ENCODE measurements around the gene KAT2B. TPM values are rescaled to one million over a fixed set of nuclear protein-coding genes. Genes with fewer than 3 reads are reported as not detected.

The KAT2B gene
- total and polyA plus RNA-seq, 7 experiments from 2014 or later: 1.7 to 127 (median 61.9) TPM

DNA sequence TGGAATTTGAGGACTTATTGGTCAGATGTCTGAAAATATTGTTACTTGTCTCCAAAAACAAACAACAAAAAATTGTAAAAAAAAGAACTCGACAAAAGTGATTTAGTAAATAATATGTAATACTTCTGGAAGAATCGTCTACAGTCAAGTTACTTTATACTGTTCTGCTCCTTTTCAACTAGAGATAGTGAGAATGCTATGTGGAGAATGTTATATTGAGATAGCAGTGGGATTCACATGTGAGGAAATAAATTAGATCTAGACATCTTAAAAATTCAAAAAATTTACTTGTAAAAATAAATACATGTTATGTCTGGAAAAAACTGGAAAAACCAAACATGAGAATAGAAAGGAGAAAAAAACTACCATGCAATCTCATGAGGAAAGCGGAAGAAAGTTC lies 80.8 kb downstream of the KAT2B start:
- DNase-seq (no peak), ATAC-seq (no peak)
- peaks cover 31 to 84% (median 65%) of the 10 kb centered on the region in 5 donors for H3K36me3 Mint-ChIP-seq
- Histone ChIP-seq H3K27ac (ENCODE audit: low read depth, low read length) (no peak overlapping the region), H3K27me3 (ENCODE audit: control insufficient read depth in 2 of 2, insufficient read depth in 2 of 2, low read length in 2 of 2) (no peaks in the 10 kb centered on the region), H3K36me3 (ENCODE audit: control insufficient read depth in 2 of 3, insufficient read depth in 3 of 3, low read length in 3 of 3) (peaks cover 9 to 68% (median 19%) of the 10 kb centered on the region in 3 experiments), H3K9me3 (ENCODE audit: control insufficient read depth in 2 of 3, low read length in 3 of 3) (no peaks in the 10 kb centered on the region), H3K4me1 (ENCODE audit: control insufficient read depth in 2 of 2, insufficient read depth in 2 of 2, low read length in 2 of 2) (no peaks in the 10 kb centered on the region), H3K4me3 (ENCODE audit: low read length) (no peak overlapping the region)
- peaks cover 0 to 4% (median 0%) of the 10 kb centered on the region in 11 donors for H3K9me3 Mint-ChIP-seq
- intact Hi-C loops (cut with micrococcal nuclease): no loop called here
- H3K27me3 Mint-ChIP-seq: no peaks in the 10 kb centered on the region
- POLR2A ChIA-PET: no interaction called here
- no peak overlapping the region for H3K4me3 Mint-ChIP-seq
- CTCF ChIA-PET: no interaction called here
- no peak overlapping the region for H3K27ac Mint-ChIP-seq
- H3K4me1 Mint-ChIP-seq: peaks cover 0 to 19% (median 0%) of the 10 kb centered on the region in 7 donors

DNA sequence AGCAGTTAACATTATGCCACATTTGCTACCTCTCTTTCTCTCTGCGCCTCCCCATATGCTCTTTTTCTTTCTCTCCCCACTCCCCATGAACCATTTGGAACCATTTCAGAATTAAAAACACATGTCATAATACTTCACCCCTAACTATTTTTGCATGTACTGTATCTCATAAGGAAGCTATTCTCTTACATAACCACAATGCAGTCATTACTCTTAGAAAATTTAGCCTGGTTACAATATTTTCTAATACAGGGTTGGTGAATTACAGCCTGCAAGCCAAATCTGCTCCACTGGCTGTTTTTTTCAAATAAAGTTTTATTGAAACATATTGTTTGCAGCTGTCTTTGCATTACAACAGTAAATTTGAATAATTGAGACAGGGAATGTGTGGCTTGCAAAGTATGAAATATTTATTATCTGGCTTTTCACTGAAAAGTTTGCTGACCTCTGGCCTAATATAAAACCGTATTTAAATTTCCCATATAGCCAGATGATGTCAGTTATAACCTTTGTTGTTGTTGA lies 82.9 kb downstream of the KAT2B start:
- Mint-ChIP-seq H3K36me3 (peaks cover 33 to 82% (median 60%) of the 10 kb centered on the region in 5 donors), H3K27me3 (no peaks in the 10 kb centered on the region), H3K9me3 (peaks cover 0 to 4% (median 0%) of the 10 kb centered on the region in 11 donors), H3K4me1 (peaks cover 0 to 16% (median 0%) of the 10 kb centered on the region in 7 donors), H3K27ac (peak overlapping the region in 2 of 9 donors; percentile 26 to 69), H3K4me3 (no peak overlapping the region)
- H3K27ac ChIP-seq (ENCODE audit: low read depth, low read length): no peak overlapping the region
- intact Hi-C loops (cut with micrococcal nuclease): no loop called here
- no peaks in the 10 kb centered on the region for H3K27me3 ChIP-seq (ENCODE audit: control insufficient read depth in 2 of 2, insufficient read depth in 2 of 2, low read length in 2 of 2)
- POLR2A ChIA-PET: no interaction called here
- no peak overlapping the region for H3K4me3 ChIP-seq (ENCODE audit: low read length)
- no peak for ATAC-seq
- H3K9me3 ChIP-seq (ENCODE audit: control insufficient read depth in 2 of 3, low read length in 3 of 3): no peaks in the 10 kb centered on the region
- H3K4me1 ChIP-seq (ENCODE audit: control insufficient read depth in 2 of 2, insufficient read depth in 2 of 2, low read length in 2 of 2): no peaks in the 10 kb centered on the region
- H3K36me3 ChIP-seq (ENCODE audit: control insufficient read depth in 2 of 3, insufficient read depth in 3 of 3, low read length in 3 of 3): peaks cover 6 to 65% (median 22%) of the 10 kb centered on the region in 3 experiments
- CTCF ChIA-PET: no interaction called here
- DNase-seq: no peak

DNA sequence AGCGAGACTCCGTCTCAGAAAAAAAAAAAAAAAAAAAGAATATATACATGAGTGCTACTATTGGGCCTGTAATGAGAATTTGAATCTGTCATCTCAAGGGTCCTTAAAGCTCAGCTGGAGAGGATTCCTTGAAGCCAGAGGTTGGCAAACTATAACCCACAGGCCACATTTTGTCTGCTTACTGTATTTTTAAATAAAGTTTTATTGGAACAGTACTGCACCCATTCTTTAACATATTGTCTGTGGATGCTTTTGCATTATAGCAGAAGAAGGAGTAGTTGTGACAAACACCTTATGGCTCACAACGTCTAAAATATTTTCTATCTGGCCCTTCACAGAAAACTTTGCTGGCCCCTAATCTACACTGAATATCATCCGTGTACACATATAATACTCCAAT lies 85.0 kb downstream of the KAT2B start:
- CTCF ChIA-PET: no interaction called here
- Histone ChIP-seq H3K27ac (ENCODE audit: low read depth, low read length) (no peak overlapping the region), H3K9me3 (ENCODE audit: control insufficient read depth in 2 of 3, low read length in 3 of 3) (no peaks in the 10 kb centered on the region), H3K4me3 (ENCODE audit: low read length) (no peak overlapping the region), H3K27me3 (ENCODE audit: control insufficient read depth in 2 of 2, insufficient read depth in 2 of 2, low read length in 2 of 2) (no peaks in the 10 kb centered on the region), H3K36me3 (ENCODE audit: control insufficient read depth in 2 of 3, insufficient read depth in 3 of 3, low read length in 3 of 3) (peaks cover 6 to 55% (median 23%) of the 10 kb centered on the region in 3 experiments), H3K4me1 (ENCODE audit: control insufficient read depth in 2 of 2, insufficient read depth in 2 of 2, low read length in 2 of 2) (no peaks in the 10 kb centered on the region)
- Mint-ChIP-seq H3K27me3 (no peaks in the 10 kb centered on the region), H3K27ac (peak overlapping the region in 3 of 9 donors; percentile 21 to 58 (median 32)), H3K4me3 (no peak overlapping the region), H3K4me1 (peaks cover 0 to 14% (median 0%) of the 10 kb centered on the region in 7 donors), H3K9me3 (peaks cover 0 to 4% (median 0%) of the 10 kb centered on the region in 11 donors), H3K36me3 (peaks cover 29 to 75% (median 58%) of the 10 kb centered on the region in 5 donors)
- no peak for DNase-seq
- no peak for ATAC-seq
- POLR2A ChIA-PET: no interaction called here
- intact Hi-C loops (cut with micrococcal nuclease): no loop called here

DNA sequence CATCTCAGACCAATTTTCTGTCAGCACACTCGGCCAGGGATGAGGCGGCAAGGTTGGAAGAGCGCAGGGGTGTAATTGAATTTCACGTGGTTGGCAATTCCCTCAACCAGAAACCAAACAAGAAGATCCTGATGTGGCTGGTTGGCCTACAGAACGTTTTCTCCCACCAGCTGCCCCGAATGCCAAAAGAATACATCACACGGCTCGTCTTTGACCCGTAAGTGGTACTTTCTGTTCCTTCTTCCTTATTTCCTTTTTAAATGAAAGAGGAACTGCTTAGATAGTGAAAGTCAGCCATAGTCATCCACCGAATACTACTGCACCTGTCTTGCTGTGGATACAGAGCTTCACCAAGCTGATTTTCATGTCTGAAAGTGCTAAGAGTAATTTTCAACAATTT lies 85.7 kb downstream of the KAT2B start:
- no peak for DNase-seq
- H3K36me3 ChIP-seq (ENCODE audit: control insufficient read depth in 2 of 3, insufficient read depth in 3 of 3, low read length in 3 of 3): peaks cover 6 to 52% (median 16%) of the 10 kb centered on the region in 3 experiments

DNA sequence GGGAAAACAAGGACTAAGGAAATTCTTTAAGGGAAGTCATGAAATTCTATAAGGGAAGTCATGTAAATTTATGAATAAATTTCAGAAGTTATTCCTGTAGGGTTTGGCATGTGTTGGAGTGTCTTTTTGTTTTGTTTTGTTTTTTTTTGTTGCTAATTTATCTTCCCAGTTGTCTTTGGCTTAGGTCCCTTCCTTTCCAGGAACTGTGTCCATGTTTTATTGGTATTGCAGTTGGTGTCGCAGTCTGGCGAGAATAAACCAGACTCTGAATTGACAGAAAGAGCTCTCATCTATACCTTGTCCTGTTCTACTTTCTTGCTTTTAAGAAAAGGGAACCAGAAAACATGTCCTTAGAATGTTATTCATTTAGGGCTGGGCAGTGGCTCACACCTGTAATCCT lies 88.1 kb downstream of the KAT2B start:
- intact Hi-C loops (cut with micrococcal nuclease): no loop called here
- no peaks in the 10 kb centered on the region for H3K27me3 Mint-ChIP-seq
- ATAC-seq (no peak), DNase-seq (no peak)
- peaks cover 24 to 56% (median 40%) of the 10 kb centered on the region in 5 donors for H3K36me3 Mint-ChIP-seq
- Histone ChIP-seq H3K27me3 (ENCODE audit: control insufficient read depth in 2 of 2, insufficient read depth in 2 of 2, low read length in 2 of 2) (no peaks in the 10 kb centered on the region), H3K4me3 (ENCODE audit: low read length) (no peak overlapping the region), H3K27ac (ENCODE audit: low read depth, low read length) (no peak overlapping the region), H3K4me1 (ENCODE audit: control insufficient read depth in 2 of 2, insufficient read depth in 2 of 2, low read length in 2 of 2) (no peaks in the 10 kb centered on the region), H3K36me3 (ENCODE audit: control insufficient read depth in 2 of 3, insufficient read depth in 3 of 3, low read length in 3 of 3) (peaks cover 6 to 34% (median 12%) of the 10 kb centered on the region in 3 experiments), H3K9me3 (ENCODE audit: control insufficient read depth in 2 of 3, low read length in 3 of 3) (no peaks in the 10 kb centered on the region)
- CTCF ChIA-PET: no interaction called here
- peaks cover 0 to 4% (median 0%) of the 10 kb centered on the region in 11 donors for H3K9me3 Mint-ChIP-seq
- POLR2A ChIA-PET: no interaction called here
- no peak overlapping the region for H3K4me3 Mint-ChIP-seq
- H3K4me1 Mint-ChIP-seq: peaks cover 0 to 16% (median 0%) of the 10 kb centered on the region in 7 donors
- H3K27ac Mint-ChIP-seq: peak overlapping the region in 1 of 9 donors; percentile 5

More for the DNA sequence above, 85.7 kb downstream of the KAT2B start:
- ChIA-PET CTCF (interaction anchor here (0.6 kb wide), 1 partner anchor 9 kb away, joined by 3 read pairs; no protein-coding TSS in a partner anchor), POLR2A (interaction anchor here (0.6 kb wide), 1 partner anchor 29 kb away, joined by 4 read pairs; no protein-coding TSS in a partner anchor)
- ATAC-seq: peak; percentile 84
- Mint-ChIP-seq H3K4me3 (no peak overlapping the region), H3K27ac (peak overlapping the region in 4 of 9 donors; percentile 21 to 60 (median 45)), H3K27me3 (no peaks in the 10 kb centered on the region), H3K4me1 (peaks cover 0 to 14% (median 0%) of the 10 kb centered on the region in 7 donors), H3K36me3 (peaks cover 29 to 74% (median 57%) of the 10 kb centered on the region in 5 donors), H3K9me3 (peaks cover 0 to 4% (median 0%) of the 10 kb centered on the region in 11 donors)
- Histone ChIP-seq H3K9me3 (ENCODE audit: control insufficient read depth in 2 of 3, low read length in 3 of 3) (no peaks in the 10 kb centered on the region), H3K4me1 (ENCODE audit: control insufficient read depth in 2 of 2, insufficient read depth in 2 of 2, low read length in 2 of 2) (no peaks in the 10 kb centered on the region), H3K27me3 (ENCODE audit: control insufficient read depth in 2 of 2, insufficient read depth in 2 of 2, low read length in 2 of 2) (no peaks in the 10 kb centered on the region), H3K4me3 (ENCODE audit: low read length) (no peak overlapping the region), H3K27ac (ENCODE audit: low read depth, low read length) (no peak overlapping the region)
- intact Hi-C loops (cut with micrococcal nuclease): no loop called here

DNA sequence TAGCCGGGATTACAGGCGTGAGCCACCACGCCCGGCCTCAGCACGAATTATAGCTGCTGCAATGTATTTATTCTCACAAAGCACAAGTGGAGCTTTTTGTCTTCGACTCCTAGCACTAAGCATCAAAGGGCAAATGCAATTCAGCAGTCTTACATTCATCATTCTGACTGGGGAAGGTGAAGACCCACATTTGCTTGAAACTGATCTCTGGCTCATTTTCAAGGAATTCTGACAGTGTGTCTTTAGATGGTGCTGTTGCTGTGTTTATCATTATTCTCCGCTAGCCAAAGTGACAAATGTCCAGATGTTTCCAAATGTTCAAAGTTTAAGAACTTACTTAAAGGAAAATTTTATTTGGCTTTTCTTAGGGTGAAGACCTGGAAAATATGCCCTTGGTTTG lies 89.9 kb downstream of the KAT2B start:
- no peaks in the 10 kb centered on the region for H3K27me3 ChIP-seq (ENCODE audit: control insufficient read depth in 2 of 2, insufficient read depth in 2 of 2, low read length in 2 of 2)
- Mint-ChIP-seq H3K9me3 (no peaks in the 10 kb centered on the region), H3K27ac (no peak overlapping the region), H3K4me1 (peaks cover 0 to 12% (median 0%) of the 10 kb centered on the region in 7 donors), H3K36me3 (peaks cover 24 to 48% (median 41%) of the 10 kb centered on the region in 5 donors), H3K27me3 (no peaks in the 10 kb centered on the region), H3K4me3 (no peak overlapping the region)
- ATAC-seq (no peak), DNase-seq (no peak)
- H3K36me3 ChIP-seq (ENCODE audit: control insufficient read depth in 2 of 3, insufficient read depth in 3 of 3, low read length in 3 of 3): peaks cover 6 to 20% (median 12%) of the 10 kb centered on the region in 3 experiments
- CTCF ChIA-PET: no interaction called here
- H3K27ac ChIP-seq (ENCODE audit: low read depth, low read length): no peak overlapping the region
- intact Hi-C loops (cut with micrococcal nuclease): no loop called here
- H3K4me1 ChIP-seq (ENCODE audit: control insufficient read depth in 2 of 2, insufficient read depth in 2 of 2, low read length in 2 of 2): no peaks in the 10 kb centered on the region
- POLR2A ChIA-PET: no interaction called here
- H3K9me3 ChIP-seq (ENCODE audit: control insufficient read depth in 2 of 3, low read length in 3 of 3): no peaks in the 10 kb centered on the region
- no peak overlapping the region for H3K4me3 ChIP-seq (ENCODE audit: low read length)

DNA sequence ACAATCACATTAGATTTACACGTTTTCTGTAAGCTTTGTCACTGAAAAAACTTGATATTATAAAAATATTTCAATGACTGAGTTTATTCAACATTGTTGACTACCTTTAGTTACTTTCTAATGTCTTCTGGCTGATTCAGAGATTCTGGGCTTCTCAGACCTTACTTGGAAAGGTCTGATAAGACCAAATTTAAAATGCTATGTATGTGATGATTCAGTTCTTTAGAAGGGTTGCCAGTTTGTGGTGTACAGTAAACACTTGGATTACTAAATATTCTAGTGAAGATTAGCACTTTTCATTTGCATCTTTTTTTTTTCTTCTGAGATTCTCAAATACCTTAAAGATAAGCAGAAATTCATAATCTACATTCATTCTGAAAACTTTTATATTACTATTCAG lies 96.0 kb downstream of the KAT2B start:
- H3K27me3 Mint-ChIP-seq: no peaks in the 10 kb centered on the region
- DNase-seq (no peak), ATAC-seq (no peak)
- H3K4me1 Mint-ChIP-seq: peaks cover 0 to 5% (median 0%) of the 10 kb centered on the region in 7 donors
- H3K9me3 ChIP-seq (ENCODE audit: control insufficient read depth in 2 of 3, low read length in 3 of 3): no peaks in the 10 kb centered on the region
- H3K36me3 Mint-ChIP-seq: peaks cover 5 to 40% (median 31%) of the 10 kb centered on the region in 5 donors
- H3K27ac Mint-ChIP-seq: peak overlapping the region in 1 of 9 donors; percentile 19
- H3K36me3 ChIP-seq (ENCODE audit: control insufficient read depth in 2 of 3, insufficient read depth in 3 of 3, low read length in 3 of 3): peaks cover 0 to 24% (median 7%) of the 10 kb centered on the region in 3 experiments
- H3K27me3 ChIP-seq (ENCODE audit: control insufficient read depth in 2 of 2, insufficient read depth in 2 of 2, low read length in 2 of 2): no peaks in the 10 kb centered on the region
- CTCF ChIA-PET: no interaction called here
- intact Hi-C loops (cut with micrococcal nuclease): no loop called here
- POLR2A ChIA-PET: no interaction called here
- H3K4me3 Mint-ChIP-seq: no peak overlapping the region
- H3K4me1 ChIP-seq (ENCODE audit: control insufficient read depth in 2 of 2, insufficient read depth in 2 of 2, low read length in 2 of 2): no peaks in the 10 kb centered on the region
- no peak overlapping the region for H3K4me3 ChIP-seq (ENCODE audit: low read length)
- H3K9me3 Mint-ChIP-seq: no peaks in the 10 kb centered on the region
- H3K27ac ChIP-seq (ENCODE audit: low read depth, low read length): no peak overlapping the region

All from naive thymus-derived CD4-positive, alpha-beta T cell (primary cell).